Measurements from ENCODE around the gene G2E3.
A peak's percentile ranks its signal among the peaks of the same experiment; 100 is the strongest.

The G2E3 gene

GRCh38 chr14:30558675-30559555, at the start of gene G2E3:
TSS of gene G2E3 (plus strand) at chr14:30559158. CDS start at chr14:30581080, 21,922 bp downstream.
- Histone ChIP-seq H3K9me3 (ENCODE audit: low read depth, low read length) (no peaks in the 10 kb centered on the region), H3K4me3 (peak within 1 kb of the TSS; percentile 97), H3K36me3 (ENCODE audit: insufficient read depth, low read length) (peaks cover 24% of the 10 kb centered on the region), H3K27ac (peak within 1 kb of the TSS; percentile 65; the same call in 1 of the 2 replicates), H3K9ac (ENCODE audit: insufficient read length) (peak within 1 kb of the TSS; percentile 88)
- DNase-seq (ENCODE audit: low read depth, low spot score): peak; percentile 20
- TF ChIP-seq FOXP2 (optimal IDR thresholded peaks at IDR 0.05; ENCODE audit: control extremely low read depth, extremely low read length, insufficient read depth): no peak
- TF ChIP-seq POLR2AphosphoS5 (IDR thresholded peaks at IDR 0.05; ENCODE audit: borderline replicate concordance, low read depth, low read length): peak; percentile 90

- Histone ChIP-seq H3K27ac (no peak overlapping the region), H3K4me3 (no peak overlapping the region)
- DNase-seq (ENCODE audit: low read depth, low spot score): no peak
Measured at GRCh38 chr14:30517737-30518136, 41.2 kb upstream of the G2E3 start.

GRCh38 chr14:30518867-30519560, 39.9 kb upstream of the G2E3 start:
- Histone ChIP-seq H3K4me3 (no peak overlapping the region), H3K9me3 (ENCODE audit: low read depth, low read length) (no peaks in the 10 kb centered on the region), H3K9ac (ENCODE audit: insufficient read length) (no peak overlapping the region), H3K36me3 (ENCODE audit: insufficient read depth, low read length) (no peaks in the 10 kb centered on the region), H3K27ac (no peak overlapping the region)
- DNase-seq (ENCODE audit: low read depth, low spot score): no peak
- TF ChIP-seq EZH2 (IDR thresholded peaks at IDR 0.05) (no peak), FOXP2 (optimal IDR thresholded peaks at IDR 0.05; ENCODE audit: control extremely low read depth, extremely low read length, insufficient read depth) (no peak), POLR2AphosphoS5 (IDR thresholded peaks at IDR 0.05; ENCODE audit: borderline replicate concordance, low read depth, low read length) (no peak)

More at GRCh38 chr14:30517737-30518136, 41.2 kb upstream of the G2E3 start:
- TF ChIP-seq EZH2 (IDR thresholded peaks at IDR 0.05) (no peak), FOXP2 (optimal IDR thresholded peaks at IDR 0.05; ENCODE audit: control extremely low read depth, extremely low read length, insufficient read depth) (no peak), POLR2AphosphoS5 (IDR thresholded peaks at IDR 0.05; ENCODE audit: borderline replicate concordance, low read depth, low read length) (no peak)
- Histone ChIP-seq H3K9ac (ENCODE audit: insufficient read length) (no peak overlapping the region), H3K9me3 (ENCODE audit: low read depth, low read length) (no peaks in the 10 kb centered on the region), H3K36me3 (ENCODE audit: insufficient read depth, low read length) (no peaks in the 10 kb centered on the region)

- Histone ChIP-seq H3K27ac (no peak overlapping the region), H3K36me3 (ENCODE audit: insufficient read depth, low read length) (no peaks in the 10 kb centered on the region), H3K9ac (ENCODE audit: insufficient read length) (no peak overlapping the region), H3K9me3 (ENCODE audit: low read depth, low read length) (no peaks in the 10 kb centered on the region), H3K4me3 (no peak overlapping the region)
- TF ChIP-seq FOXP2 (optimal IDR thresholded peaks at IDR 0.05; ENCODE audit: control extremely low read depth, extremely low read length, insufficient read depth): no peak
- no peak for TF ChIP-seq EZH2 (IDR thresholded peaks at IDR 0.05)
- TF ChIP-seq POLR2AphosphoS5 (IDR thresholded peaks at IDR 0.05; ENCODE audit: borderline replicate concordance, low read depth, low read length): no peak
- no peak for DNase-seq (ENCODE audit: low read depth, low spot score)
Measured at GRCh38 chr14:30519961-30520360, 39.0 kb upstream of the G2E3 start.

- TF ChIP-seq FOXP2 (optimal IDR thresholded peaks at IDR 0.05; ENCODE audit: control extremely low read depth, extremely low read length, insufficient read depth) (no peak), POLR2AphosphoS5 (IDR thresholded peaks at IDR 0.05; ENCODE audit: borderline replicate concordance, low read depth, low read length) (no peak), EZH2 (IDR thresholded peaks at IDR 0.05) (no peak)
- Histone ChIP-seq H3K9me3 (ENCODE audit: low read depth, low read length) (no peaks in the 10 kb centered on the region), H3K9ac (ENCODE audit: insufficient read length) (no peak overlapping the region), H3K36me3 (ENCODE audit: insufficient read depth, low read length) (no peaks in the 10 kb centered on the region), H3K4me3 (no peak overlapping the region), H3K27ac (no peak overlapping the region)
- DNase-seq (ENCODE audit: low read depth, low spot score): no peak
Measured at GRCh38 chr14:30520536-30520935, 38.4 kb upstream of the G2E3 start.

- Histone ChIP-seq H3K9me3 (ENCODE audit: low read depth, low read length) (no peaks in the 10 kb centered on the region), H3K4me3 (no peak overlapping the region), H3K36me3 (ENCODE audit: insufficient read depth, low read length) (no peaks in the 10 kb centered on the region), H3K9ac (ENCODE audit: insufficient read length) (no peak overlapping the region), H3K27ac (no peak overlapping the region)
- no peak for TF ChIP-seq EZH2 (IDR thresholded peaks at IDR 0.05)
- TF ChIP-seq FOXP2 (optimal IDR thresholded peaks at IDR 0.05; ENCODE audit: control extremely low read depth, extremely low read length, insufficient read depth): no peak
- TF ChIP-seq POLR2AphosphoS5 (IDR thresholded peaks at IDR 0.05; ENCODE audit: borderline replicate concordance, low read depth, low read length): no peak
- DNase-seq (ENCODE audit: low read depth, low spot score): peak; percentile 10
Measured at GRCh38 chr14:30521899-30522736, 36.8 kb upstream of the G2E3 start.

GRCh38 chr14:30525833-30526232, 33.1 kb upstream of the G2E3 start:
- H3K27ac ChIP-seq: no peak overlapping the region
- no peaks in the 10 kb centered on the region for H3K36me3 ChIP-seq (ENCODE audit: insufficient read depth, low read length)
- DNase-seq (ENCODE audit: low read depth, low spot score): no peak
- no peak overlapping the region for H3K4me3 ChIP-seq
- TF ChIP-seq FOXP2 (optimal IDR thresholded peaks at IDR 0.05; ENCODE audit: control extremely low read depth, extremely low read length, insufficient read depth): no peak
- TF ChIP-seq POLR2AphosphoS5 (IDR thresholded peaks at IDR 0.05; ENCODE audit: borderline replicate concordance, low read depth, low read length): no peak
- no peak for TF ChIP-seq EZH2 (IDR thresholded peaks at IDR 0.05)
- H3K9me3 ChIP-seq (ENCODE audit: low read depth, low read length): no peaks in the 10 kb centered on the region
- H3K9ac ChIP-seq (ENCODE audit: insufficient read length): no peak overlapping the region

Measured in SK-N-MC (cell line).